OCI-LY3 (cell line): ENCODE data around the gene PAMR1.

Experiments
- H2AFZ ChIP-seq: fragments of 200-600, 300-600 bp; shearing (Covaris generic); 2 replicates; pipeline ENCODE4 v1.6.0; 2014; ENCODE audit warnings: antibody characterized with exemption, low read depth, low read length
- H3K27ac ChIP-seq: fragments of 200-600, 300-600 bp; sonication (generic); 2 replicates; pipeline ENCODE4 v1.5.1; 2014; ENCODE audit warnings: mild to moderate bottlenecking, low read length, moderate library complexity, mixed read lengths
- H3K27me3 ChIP-seq: fragments of 200-600, 300-600 bp; sonication (generic); 2 replicates; pipeline ENCODE4 v1.6.1; 2014; ENCODE audit warnings: low read depth, low read length, mixed read lengths
- H3K36me3 ChIP-seq: fragments of 200-600, 300-600 bp; sonication (generic); replicated peaks from 2 replicates; pipeline ENCODE3; 2014; ENCODE audit warnings: low read depth, low read length, mixed read lengths
- H3K4me1 ChIP-seq: fragments of 300-600, 200-600 bp; sonication (generic); 2 replicates; pipeline ENCODE4 v1.6.1; 2014; ENCODE audit warnings: low read length, mixed read lengths
- H3K4me2 ChIP-seq: fragments of 200-600, 300-600 bp; sonication (generic); 2 replicates; pipeline ENCODE4 v1.6.1; 2014; ENCODE audit warnings: low read length, mixed read lengths
- H3K4me3 ChIP-seq: fragments of 300-600, 200-600 bp; sonication (generic); 2 replicates; pipeline ENCODE4 v1.5.1; 2014; ENCODE audit warnings: antibody characterized with exemption, mild to moderate bottlenecking, low read length, moderate library complexity
- H3K79me2 ChIP-seq: fragments of 300-600, 200-600 bp; shearing (Covaris generic); 2 replicates; pipeline ENCODE4 v1.6.1; 2014; ENCODE audit warnings: mild to moderate bottlenecking, low read length, mixed read lengths
- H3K9ac ChIP-seq: fragments of 300-600, 200-600 bp; shearing (Covaris generic); 2 replicates; pipeline ENCODE4 v1.6.0; 2014; ENCODE audit warnings: mild to moderate bottlenecking, low read length, moderate library complexity
- H3K9me3 ChIP-seq: fragments of 200-600, 300-600 bp; shearing (Covaris generic); 2 replicates; pipeline ENCODE4 v1.6.1; 2014; ENCODE audit warnings: low read length, mixed read lengths; ENCODE audit not compliant: insufficient read depth
- H4K20me1 ChIP-seq: fragments of 200-600, 300-600 bp; sonication (generic); 2 replicates; pipeline ENCODE4 v1.6.1; 2016; ENCODE audit warnings: low read length, mixed read lengths; ENCODE audit not compliant: insufficient read depth
- CTCF ChIP-seq: fragments of 200-600, 300-600 bp; sonication (generic); IDR thresholded peaks from 2 replicates; pipeline ENCODE4 v1.5.1; 2014; ENCODE audit warnings: antibody characterized with exemption, low read length, low read depth
- EZH2phosphoT487 ChIP-seq: fragments of 200-600 bp; shearing (Covaris generic); IDR thresholded peaks from 2 replicates; pipeline ENCODE4 v1.6.1; 2018; ENCODE audit warnings: antibody characterized with exemption, mixed run types, low read depth

Gene PAMR1

GRCh38 chr11:35473795-35474374, 51.5 kb downstream of the PAMR1 start:
- H3K4me3 ChIP-seq, result no peak overlapping the region

GRCh38 chr11:35470616-35471015, 54.8 kb downstream of the PAMR1 start:
- H3K27ac ChIP-seq, result no peak overlapping the region
- no peak overlapping the region for H3K9ac ChIP-seq
- TF ChIP-seq CTCF (no peak), EZH2phosphoT487 (no peak)
- no peaks in the 10 kb centered on the region for H3K9me3 ChIP-seq
- H3K79me2 ChIP-seq, result no peaks in the 10 kb centered on the region
- no peak overlapping the region for H3K4me3 ChIP-seq
- H3K4me1 ChIP-seq, result no peaks in the 10 kb centered on the region
- no peaks in the 10 kb centered on the region for H3K36me3 ChIP-seq
- H3K27me3 ChIP-seq, result peaks cover 59% of the 10 kb centered on the region
- no peak overlapping the region for H3K4me2 ChIP-seq
- no peak overlapping the region for H2AFZ ChIP-seq
- H4K20me1 ChIP-seq, result no peaks in the 10 kb centered on the region

More at GRCh38 chr11:35473795-35474374, 51.5 kb downstream of the PAMR1 start:
- Histone ChIP-seq H3K79me2 (no peaks in the 10 kb centered on the region), H3K4me2 (no peak overlapping the region), H3K9me3 (no peaks in the 10 kb centered on the region), H3K27ac (no peak overlapping the region), H3K27me3 (peaks cover 59% of the 10 kb centered on the region), H2AFZ (no peak overlapping the region), H3K9ac (no peak overlapping the region), H3K4me1 (no peaks in the 10 kb centered on the region), H3K36me3 (no peaks in the 10 kb centered on the region), H4K20me1 (no peaks in the 10 kb centered on the region)
- TF ChIP-seq EZH2phosphoT487 (no peak), CTCF (no peak)

- Histone ChIP-seq H3K36me3 (no peaks in the 10 kb centered on the region), H3K4me1 (no peaks in the 10 kb centered on the region), H3K27me3 (peaks cover 56% of the 10 kb centered on the region), H4K20me1 (no peaks in the 10 kb centered on the region), H3K27ac (no peak overlapping the region), H2AFZ (no peak overlapping the region), H3K9ac (no peak overlapping the region), H3K79me2 (no peaks in the 10 kb centered on the region), H3K9me3 (no peaks in the 10 kb centered on the region), H3K4me3 (no peak overlapping the region), H3K4me2 (no peak overlapping the region)
- no peak for TF ChIP-seq EZH2phosphoT487
- TF ChIP-seq CTCF, result no peak
These were observed 59.4 kb downstream of the PAMR1 start for GRCh38 chr11:35466058-35466457.

GRCh38 chr11:35464308-35464707, 61.1 kb downstream of the PAMR1 start:
- no peak overlapping the region for H2AFZ ChIP-seq
- no peak overlapping the region for H3K4me2 ChIP-seq
- H3K79me2 ChIP-seq, result no peaks in the 10 kb centered on the region
- TF ChIP-seq EZH2phosphoT487, result no peak
- no peak for TF ChIP-seq CTCF
- no peak overlapping the region for H3K4me3 ChIP-seq
- H3K36me3 ChIP-seq, result no peaks in the 10 kb centered on the region
- no peaks in the 10 kb centered on the region for H4K20me1 ChIP-seq
- no peaks in the 10 kb centered on the region for H3K4me1 ChIP-seq
- no peak overlapping the region for H3K9ac ChIP-seq
- peaks cover 60% of the 10 kb centered on the region for H3K27me3 ChIP-seq
- no peaks in the 10 kb centered on the region for H3K9me3 ChIP-seq
- no peak overlapping the region for H3K27ac ChIP-seq
